ENCODE data around the gene HOXB3.
"Not testable (repeated sequence)": the region's sequence is repeated elsewhere in the genome, so short reads cannot be mapped to it uniquely, and the experiment has no call there.

The HOXB3 gene

DNA sequence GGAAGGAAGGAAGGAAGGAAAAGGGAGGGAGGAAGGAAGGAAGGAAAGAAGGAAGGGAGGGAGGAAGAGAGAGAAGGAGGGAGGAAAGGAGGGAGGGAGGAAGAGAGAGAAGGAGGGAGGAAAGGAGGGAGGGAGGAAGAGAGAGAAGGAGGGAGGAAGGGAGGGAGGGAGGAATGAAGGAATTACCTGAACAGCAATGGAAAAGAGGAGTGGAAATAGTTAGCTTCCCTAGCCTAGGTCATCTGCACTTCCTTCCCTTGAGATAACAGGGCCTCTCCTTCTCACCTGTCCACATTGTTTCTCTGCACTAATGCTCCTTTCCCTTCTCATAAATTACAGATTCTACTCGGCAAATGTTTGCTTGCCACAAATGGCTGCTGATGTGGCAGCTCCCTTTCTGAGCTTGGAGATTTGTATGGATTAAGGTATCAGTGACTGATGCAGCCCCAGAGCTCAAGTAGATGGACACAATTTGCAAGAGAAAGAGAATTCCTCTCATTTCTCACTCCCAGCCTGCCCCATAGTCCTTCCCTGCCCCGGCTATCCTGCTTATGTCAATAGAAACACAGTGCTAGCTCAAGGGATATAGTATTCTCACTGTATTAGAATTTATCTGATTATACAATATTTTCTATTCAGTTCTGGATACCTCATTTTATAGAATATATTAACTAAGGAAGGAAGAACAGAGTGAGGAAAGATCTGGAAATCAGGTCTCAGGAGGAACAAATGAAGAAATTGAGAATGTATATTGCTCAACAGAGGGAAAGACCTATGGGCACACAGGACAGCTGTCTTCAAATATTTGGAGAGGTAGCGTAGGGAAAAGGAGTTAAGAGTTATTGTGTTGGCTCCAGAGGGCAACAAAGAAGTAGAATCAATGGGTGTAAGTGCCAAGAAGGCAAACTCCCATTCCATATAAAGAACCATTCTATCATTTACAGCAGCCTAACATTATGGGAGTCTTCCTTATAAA is 73.8 kb downstream of the HOXB3 start:
- no peak for DNase-seq

DNA sequence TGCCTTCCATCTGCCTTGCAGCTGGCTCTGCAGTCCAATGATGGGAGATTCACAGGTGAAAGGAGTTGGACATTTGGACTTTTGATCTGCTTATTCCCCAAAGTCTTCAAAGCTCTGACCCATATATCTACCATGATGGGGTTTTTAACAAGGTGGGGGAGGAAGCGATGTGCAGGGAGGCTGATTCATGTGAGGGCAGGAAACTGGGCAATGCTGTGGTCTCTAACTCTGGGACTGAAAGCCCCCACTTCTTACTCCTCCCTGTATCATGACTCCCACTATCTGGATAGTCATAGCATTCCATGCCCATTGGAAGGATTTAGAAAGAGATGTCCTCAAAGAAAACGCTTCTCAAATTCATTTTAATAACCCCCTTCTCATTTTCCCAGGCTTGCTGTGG is 75.6 kb downstream of the HOXB3 start:
- no peak for DNase-seq

DNA sequence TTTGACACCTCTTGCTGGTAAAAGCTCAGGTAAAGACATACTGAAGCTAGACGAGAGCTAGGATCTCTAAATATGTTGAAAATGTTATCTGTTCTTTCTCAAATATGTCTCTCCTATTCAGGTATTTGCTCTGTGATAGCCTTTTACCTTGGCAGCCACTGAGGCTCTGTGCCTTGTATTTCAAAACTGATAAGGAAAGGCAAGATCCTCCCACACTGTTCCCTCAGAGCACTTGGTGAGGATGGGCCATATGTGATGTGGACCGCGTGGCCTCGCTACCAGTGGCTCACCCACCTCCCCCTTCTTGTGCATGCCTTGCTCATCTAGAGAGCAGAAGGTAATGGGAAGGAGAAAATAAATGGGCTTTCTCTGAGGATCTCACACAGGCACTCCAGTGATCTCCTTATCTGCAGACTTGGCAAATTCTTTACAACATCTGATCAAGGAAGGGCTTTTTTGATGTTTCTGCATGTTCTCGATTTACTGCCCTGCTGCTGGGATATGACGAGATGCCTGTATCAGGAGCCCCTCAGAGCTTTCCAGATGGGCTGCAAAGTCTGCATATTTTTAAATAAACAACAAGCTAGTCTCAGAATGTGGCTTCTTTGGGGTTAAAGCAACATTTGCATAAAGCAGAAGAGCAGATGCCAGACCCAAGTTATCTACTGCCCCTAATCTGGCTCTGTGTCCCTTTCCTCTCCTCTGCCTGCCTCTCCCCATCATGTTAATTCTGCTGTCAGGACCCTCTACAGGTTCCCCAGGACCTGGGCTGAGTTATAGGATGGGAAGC is 76.2 kb downstream of the HOXB3 start:
- no peak for DNase-seq

DNA sequence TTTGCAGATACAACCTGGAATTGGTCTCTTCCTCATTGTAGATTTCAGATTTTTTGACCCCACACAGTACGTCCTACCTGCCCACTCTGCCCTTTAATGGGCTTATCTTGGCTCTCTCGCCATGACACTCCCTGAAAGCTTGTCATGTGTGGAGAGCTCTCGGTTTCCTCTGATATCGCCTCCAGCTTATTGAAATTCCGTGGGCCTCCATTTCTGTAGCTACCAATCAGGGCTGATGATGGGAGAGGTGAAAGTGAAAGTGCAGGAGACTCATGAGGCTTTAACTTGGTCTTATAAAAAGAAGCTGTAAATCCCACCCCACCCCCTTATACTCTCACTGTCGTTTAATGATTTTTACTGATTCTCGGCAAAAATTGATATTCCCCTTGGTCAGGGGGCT is 76.9 kb downstream of the HOXB3 start:
- no peak for DNase-seq

DNA sequence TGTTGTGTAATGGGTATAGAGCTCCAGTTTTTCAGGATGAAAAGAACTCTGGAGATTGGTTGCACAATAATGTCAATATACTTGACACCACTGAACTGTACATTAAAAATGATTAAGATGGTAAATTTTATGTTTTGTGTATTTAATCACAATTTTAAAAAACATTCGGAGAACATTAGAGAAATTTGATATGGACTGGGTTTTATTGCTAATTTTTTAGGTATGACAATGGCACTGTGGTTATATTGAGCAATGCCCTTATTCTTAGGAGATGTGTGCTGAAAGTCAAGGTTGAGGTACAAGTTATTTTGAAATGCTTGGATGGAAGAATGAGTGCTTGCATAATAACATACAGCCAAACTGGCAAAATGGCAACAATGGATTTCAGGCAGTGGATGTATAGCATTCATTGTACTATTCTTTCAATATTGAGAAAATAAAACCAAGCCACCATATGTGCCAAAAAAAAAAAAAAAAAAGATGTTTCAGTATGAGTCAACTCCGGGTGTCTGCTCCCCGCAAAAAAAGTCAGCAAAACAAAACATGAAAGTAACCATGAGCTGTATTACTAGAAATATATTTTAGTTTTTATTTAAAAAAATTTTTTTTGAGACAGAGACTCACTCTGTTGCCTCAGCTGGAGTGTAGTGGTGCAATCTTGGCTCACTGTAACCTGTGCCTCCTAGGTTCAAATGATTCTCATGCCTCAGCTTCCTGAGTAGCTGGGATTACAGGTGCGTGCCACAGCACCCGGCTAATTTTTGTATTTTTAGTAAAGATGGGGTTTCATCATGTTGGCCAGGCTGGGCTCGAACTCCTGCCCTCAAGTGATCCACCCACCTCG is 79.1 kb downstream of the HOXB3 start:
- no peak for DNase-seq

DNA sequence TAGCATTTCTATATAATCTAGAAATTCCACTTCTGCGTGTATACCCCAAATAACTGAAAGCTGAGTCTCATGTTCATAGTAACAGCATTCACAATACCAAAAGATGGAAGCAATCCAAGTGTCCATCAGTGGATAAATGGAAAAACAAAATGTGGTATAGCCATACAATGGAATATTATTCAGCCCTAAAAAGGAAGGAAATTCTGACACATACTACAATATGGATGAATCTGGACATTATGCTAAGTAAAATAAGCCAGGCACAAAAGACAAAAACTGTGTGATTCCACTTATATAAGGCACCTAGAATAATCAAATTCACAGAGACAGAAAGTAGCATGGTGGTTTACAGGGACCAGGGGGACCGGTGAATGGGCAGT is 79.7 kb downstream of the HOXB3 start:
- DNase-seq, result no peak

DNA sequence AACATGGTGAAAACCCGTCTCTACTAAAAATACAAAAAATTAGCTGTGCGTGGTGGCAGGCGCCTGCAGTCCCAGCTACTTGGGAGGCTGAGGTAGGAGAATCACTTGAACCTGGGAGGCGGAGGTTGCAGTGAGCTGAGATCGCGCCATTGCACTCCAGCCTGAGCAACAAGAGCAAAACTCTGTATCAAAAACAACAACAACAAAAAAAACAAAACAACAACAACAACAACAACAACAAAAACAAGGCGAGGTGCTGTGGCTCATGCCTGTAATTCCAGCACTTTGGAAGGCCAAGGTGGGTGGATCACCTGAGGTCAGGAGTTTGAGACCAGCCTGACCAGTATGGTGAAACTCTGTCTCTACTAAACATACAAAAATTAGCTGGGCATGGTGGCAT is 80.3 kb downstream of the HOXB3 start:
- not testable (repeated sequence) for DNase-seq

DNA sequence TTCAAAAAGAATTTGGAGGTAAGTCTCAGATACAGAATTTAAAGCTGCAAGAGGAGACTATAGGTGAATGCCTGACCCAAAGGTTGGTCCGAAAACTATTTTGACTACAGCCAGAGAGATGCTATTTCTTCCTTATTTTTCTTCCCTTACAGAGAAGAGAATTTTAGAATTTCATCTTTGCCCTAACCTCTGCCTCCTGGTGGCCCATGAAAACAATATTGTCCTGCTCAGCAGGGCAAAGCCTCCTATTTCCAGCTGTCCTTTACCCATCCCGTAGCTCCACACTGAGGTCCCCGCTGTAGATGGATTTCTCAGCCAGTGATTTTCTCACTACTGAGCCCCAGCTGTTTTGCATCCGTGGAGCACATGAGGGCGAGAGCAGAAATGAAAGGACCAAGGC is 83.8 kb downstream of the HOXB3 start:
- no peak for DNase-seq

DNA sequence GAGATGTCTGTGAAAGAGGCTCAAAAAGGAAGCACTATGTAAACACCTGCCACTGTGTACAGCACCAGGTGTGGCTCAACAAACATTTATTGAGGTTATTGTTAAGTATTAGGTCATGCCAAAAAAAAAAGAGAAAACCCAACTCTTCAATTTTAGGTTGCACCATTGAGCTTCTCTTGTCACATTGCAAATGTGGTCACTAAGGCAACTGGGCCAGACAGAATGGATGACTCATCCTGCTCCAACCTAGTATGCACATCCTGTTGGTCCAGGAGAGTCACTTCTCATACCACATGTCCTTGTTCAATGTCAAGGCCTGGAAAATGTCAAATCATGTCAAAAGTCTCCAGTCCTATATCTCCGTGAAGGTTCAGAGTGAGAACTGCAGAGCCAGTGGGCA is 84.3 kb downstream of the HOXB3 start:
- DNase-seq, result no peak

DNA sequence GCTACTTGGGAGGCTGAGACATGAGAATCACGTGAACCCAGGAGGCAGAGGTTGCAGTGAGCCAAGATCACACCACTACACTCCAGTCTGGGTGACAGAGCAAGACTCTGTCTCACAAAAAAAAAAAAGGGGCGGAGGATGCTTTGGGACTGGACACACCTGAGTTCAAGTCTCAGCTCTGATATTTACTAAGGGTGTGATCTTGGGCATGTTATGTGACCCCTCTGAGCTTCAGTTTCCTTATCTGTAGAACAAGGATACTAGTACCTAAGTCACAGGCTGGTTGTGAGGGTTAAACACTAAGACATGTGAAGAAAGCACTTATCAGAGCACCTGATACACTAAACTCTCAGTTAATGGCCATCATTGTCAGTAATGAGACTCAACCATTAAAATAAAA is 85.1 kb downstream of the HOXB3 start:
- no peak for DNase-seq

DNA sequence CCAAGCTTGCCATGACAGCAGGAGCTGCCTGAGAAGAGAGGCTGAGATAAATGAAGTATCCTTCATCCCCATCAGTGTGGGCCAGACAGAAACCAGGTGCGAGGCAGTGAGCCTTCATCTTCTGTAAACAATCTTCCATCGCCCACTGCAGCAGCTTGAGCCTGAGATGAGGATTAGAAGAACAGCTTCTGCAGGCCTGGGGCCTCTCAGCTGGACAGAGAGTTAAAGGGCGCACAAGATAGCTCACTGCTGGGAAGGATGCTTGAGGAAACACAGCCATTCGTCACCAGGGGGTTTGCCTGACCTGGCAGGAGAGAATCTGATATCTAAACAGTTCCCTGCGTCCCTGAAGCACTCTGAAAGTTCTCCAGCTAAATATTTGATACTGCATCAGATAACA is 86.3 kb downstream of the HOXB3 start:
- no peak for DNase-seq

DNA sequence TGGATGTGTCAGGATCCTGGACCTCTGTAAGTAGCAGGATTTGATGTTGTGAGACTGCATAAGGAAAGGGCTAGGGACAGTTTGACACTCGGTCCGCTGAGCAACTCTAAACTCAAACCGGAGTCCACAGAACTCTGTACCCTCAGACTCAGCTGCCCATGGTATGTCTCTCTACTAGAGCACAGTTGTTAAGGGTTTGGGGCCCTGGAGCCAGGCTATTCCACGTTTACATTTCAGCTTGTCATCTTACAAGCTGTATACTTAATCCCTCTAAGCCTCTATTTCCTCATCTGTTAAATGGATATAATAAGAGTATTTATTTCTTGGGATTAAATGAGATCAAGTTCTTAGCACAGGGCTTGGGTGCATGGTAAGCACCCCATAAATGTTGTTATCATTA is 87.1 kb downstream of the HOXB3 start:
- DNase-seq, result no peak

DNA sequence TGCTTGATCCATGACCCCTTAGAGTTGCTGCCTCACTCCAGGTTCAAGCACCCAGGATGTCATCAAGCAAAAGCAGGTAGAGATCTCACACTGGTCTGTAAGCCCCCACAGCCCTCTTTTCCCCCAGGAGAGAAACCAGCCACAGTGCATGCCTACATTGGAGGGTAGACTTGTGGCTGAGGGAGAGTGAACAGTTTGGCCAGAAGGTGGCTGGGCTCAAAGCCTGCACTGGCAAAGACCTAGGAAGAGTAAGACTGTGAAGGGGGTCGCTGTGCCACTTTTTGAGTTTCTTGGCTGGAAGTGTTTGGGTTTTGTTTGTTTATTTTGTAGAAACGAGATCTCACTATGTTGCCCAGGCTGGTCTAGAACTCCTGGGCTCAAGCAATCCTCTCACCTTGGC is 87.7 kb downstream of the HOXB3 start:
- DNase-seq, result no peak

DNA sequence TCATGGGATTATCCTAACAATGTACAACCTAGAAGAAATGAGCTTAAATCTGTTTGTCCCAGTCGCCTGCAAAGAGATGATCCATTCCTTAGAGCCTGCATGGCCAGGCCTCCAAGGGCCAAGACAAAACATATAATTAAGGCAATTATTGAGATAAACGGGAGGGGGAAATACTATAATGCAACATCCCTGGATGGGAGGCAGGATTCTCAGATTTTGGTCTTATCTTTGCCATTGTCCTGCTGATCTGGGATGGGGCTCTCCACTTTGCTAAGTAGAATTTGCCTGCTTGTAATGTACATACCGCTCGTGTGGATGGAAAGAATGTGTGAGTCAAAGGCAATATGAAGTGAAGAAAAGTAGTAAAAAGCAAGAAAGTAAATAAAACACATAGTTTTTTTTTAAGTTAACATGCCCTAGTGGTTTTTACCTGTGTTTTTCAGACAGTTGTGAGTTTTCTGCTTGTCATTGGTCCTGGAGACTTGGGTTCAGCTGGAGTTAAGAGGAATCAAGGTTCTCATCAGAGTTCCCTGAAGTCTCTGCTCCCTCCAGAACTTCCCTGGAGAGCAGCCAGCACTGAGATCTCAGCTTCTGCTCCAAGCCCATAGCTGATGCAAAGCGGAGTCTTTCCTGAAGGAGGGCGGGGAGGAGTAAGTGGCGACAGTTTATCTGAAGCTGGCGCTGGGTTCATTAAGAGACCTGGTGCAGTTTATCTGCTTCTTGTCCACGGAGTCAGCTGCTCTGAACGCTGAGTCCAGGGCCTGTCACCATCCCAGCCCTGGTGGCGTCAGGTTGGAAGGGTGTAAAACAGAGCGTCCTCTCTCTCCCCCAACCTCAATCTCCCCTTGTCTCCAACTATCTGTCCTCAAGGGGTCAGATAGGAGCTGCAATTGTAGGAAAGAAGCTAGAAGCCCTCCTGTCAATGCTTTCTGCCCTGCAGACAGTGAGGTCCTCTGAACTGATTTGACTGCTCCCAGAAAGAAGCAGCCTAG is 89.3 kb downstream of the HOXB3 start:
- no peak for DNase-seq

DNA sequence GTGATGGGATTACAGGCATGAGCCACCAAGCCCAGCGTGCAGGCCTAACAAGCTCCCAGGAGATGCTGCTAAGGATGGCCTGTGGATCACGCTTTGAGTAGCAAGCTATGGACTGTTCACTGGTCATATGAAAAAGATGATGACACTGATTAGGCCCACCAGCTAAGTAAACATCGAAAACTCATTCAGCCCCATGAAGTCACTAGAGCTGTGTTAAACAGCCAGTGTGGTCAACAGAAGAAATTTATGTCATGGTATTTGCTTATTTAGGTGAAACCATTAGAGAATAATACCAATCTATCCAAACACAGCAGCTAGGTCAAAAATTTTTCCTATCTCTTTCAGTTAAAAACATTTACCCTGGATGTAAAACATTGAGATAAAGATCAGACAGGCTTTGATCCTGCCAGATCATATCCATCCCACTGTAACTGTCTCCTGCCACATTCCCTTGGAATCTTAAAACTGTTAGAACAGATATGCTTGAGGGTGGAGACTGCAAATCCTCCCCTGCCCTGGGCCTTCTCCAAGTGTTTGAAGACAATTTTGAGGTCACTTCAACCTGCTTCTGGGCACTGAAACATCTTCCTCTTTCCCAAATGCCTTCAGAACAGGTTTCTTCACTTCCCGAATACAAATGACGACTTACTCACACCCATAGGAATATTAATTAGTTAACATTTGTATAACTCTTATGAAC is 90.2 kb downstream of the HOXB3 start:
- no peak for DNase-seq

DNA sequence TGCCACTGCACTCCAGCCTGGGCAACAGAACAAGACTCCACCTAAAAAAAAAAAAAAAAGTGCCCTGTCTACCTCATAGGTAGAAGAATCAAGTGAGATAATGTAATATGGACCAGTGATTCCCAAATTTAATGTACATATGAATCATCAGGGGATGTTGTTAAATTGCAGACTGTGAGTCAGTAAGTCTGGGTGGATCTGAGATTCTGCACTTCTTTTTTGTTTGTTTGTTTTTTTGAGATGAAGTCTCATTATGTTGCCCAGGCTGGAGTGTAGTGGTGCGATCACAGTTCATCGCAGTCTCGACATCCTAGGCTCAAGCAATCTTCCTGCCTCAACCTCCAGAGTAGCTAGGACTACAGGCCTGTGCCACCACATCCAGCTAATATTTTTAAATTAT is 90.8 kb downstream of the HOXB3 start:
- DNase-seq, result no peak
